Measurements from ENCODE around the gene TCEANC.

GRCh38 chrX:13620207-13620606 lies 32.7 kb upstream of the TCEANC start:
- no peak for TF ChIP-seq BHLHE40 (IDR thresholded peaks at IDR 0.05; ENCODE audit: borderline replicate concordance)
- TF ChIP-seq SP1 (IDR thresholded peaks at IDR 0.05): no peak
- TF ChIP-seq PKNOX1 (IDR thresholded peaks at IDR 0.05): no peak
- no peak for TF ChIP-seq FOXA1 (IDR thresholded peaks at IDR 0.05)
- TF ChIP-seq HDGF (IDR thresholded peaks at IDR 0.05; ENCODE audit: borderline replicate concordance): no peak
- TF ChIP-seq NFRKB (IDR thresholded peaks at IDR 0.05): no peak
- no peak for TF ChIP-seq SUZ12 (IDR thresholded peaks at IDR 0.05)
- no peak for TF ChIP-seq ARNT (IDR thresholded peaks at IDR 0.05)
- no peak for TF ChIP-seq LEF1 (IDR thresholded peaks at IDR 0.05; ENCODE audit: borderline replicate concordance)
- TF ChIP-seq FOXK2 (IDR thresholded peaks at IDR 0.05): no peak
- TF ChIP-seq ELF4 (IDR thresholded peaks at IDR 0.05): no peak

All from HEK293T (cell line).